ENCODE results near the gene CARD9.

The CARD9 gene

DNA sequence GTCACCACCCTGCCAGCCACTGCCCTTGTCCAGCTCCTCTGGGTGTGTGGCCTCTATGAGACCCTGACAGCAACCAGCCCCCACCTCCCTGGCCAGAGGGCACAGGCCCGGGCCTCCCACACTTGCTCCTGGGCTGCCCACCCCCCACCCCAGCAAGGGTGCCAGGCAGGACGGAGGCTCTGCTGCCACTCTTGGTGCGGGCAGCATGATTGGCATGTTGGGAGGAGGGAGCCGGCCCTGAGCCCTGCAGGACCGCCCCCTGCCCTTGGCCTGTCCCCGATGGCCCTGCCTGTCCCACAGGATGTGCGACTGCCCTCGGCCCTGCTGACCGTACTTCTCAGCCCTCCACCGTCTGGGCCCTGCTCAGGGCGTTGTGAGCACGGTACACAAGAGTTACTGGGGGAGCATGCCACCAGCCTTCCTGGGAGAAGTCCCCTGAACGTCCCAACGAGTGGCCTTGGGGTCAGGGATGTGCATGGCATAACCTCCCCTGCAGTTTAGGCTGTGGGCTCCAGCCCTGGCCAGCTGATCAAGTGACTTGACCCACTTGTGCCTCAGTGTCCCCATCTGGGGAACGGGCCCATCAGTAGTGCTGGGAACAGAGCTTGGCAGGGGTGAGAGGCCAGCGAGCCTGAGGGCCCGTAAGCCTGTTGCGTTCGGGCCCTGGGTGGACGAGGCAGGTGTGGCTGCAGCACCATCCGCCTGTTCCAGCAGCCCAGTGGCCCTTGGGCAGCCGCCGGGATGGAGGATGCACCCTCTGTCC lies 30.2 kb downstream of the CARD9 start:
- Mint-ChIP-seq H3K4me1 (ENCODE audit: low read depth) (no peaks in the 10 kb centered on the region), H3K27me3 (no peaks in the 10 kb centered on the region), H3K27ac (no peak overlapping the region), H3K9me3 (ENCODE audit: low read depth) (no peaks in the 10 kb centered on the region), H3K4me3 (no peak overlapping the region), H3K36me3 (no peaks in the 10 kb centered on the region)

DNA sequence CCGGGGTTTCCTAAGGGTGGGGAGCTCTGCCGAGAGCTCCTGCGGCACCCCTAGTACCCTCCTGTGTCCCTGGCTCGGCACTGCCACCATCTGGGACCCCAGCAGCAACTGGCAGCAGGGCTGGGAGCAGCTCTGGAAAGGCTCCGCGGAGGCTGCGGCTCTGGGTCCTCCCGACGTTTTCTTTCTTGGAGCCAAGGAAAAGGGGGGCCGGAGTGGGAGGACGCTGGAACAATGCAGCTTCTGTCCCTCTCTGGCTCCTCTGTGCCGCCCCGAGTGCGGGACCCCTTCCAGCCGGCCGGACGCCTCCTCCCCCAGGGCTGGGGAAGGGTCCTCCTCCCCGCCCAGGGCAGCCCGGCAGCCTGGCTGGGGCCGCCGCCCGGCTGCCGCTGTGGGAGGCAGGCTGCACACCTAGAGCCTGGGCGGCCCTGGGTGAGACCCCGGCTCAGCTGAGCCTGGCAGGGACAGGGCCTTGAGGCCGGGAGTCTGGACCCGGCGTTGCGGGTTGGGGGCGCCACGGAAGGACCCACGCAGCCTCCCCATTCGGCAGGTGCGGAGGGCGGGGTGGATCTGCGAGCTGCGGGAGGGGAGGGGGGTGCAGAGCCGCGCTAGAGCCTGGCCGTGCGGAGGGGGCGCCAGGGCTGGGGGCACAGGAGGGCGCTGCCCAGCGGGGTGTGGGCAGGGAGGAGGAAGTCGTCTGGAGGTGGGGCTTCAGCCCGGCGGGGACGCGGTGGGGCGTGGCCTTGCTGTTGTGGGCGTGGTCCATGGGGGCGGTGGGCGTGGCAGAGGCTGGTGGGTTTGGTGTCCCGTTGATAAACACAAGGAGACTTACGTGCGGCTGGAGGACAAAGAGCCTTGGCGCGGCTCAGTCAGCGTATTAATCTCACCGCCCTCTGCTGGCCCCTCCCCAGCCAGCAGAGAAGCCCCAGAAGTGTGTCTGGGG lies 31.0 kb downstream of the CARD9 start:
- Mint-ChIP-seq H3K4me3 (no peak overlapping the region), H3K4me1 (ENCODE audit: low read depth) (no peaks in the 10 kb centered on the region), H3K36me3 (no peaks in the 10 kb centered on the region), H3K9me3 (ENCODE audit: low read depth) (no peaks in the 10 kb centered on the region), H3K27ac (no peak overlapping the region), H3K27me3 (no peaks in the 10 kb centered on the region)

DNA sequence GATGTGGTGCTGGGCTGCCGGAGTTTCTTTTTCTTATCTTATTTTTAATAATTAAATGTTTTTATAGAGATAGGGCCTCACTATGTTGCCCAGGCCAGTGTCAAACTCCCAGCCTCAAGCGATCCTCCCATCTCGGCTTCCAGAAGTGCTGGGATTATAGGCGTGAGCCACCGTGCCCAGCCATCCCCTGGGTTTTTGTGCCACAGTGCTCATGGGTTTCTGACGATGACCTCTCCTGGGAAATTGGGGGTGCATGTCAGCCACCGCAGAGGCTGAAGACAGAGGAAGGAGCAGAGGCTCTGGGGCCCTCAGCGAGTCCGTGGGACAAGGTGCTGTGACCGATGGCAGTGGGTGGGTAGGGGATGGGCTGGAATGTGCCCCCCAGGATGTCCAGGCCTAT lies 31.7 kb downstream of the CARD9 start:
- Mint-ChIP-seq H3K27ac (no peak overlapping the region), H3K27me3 (no peaks in the 10 kb centered on the region)

DNA sequence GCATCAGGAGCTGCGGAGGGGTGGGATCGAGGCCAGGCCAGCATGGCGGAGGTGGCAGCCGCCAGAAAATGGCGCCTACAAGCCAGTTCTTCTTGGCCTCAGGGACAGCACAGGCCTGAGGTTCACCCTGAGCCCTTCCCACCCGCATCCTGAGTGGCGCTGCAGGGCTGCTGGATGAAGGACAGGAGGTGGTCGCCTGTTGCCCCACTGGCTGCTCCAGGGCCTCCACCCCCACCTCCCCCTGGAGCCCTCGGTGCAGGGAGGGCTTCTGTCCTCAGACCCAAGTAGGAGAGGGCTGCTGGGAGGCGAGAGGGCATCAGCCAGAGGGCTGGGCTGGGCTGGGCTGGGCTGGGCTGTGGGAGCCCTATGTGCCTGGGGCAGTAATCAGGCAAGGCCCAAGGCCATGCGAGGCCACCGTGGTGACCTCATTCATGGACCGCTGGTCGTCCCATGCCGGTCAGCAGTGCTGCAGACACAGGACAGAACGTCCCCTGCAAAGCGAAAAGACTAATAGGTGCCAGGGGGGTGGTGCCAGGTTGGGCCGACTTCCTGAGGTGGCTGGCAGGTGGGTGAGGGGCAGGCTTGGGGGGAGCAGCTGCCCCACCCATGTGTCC lies 32.3 kb downstream of the CARD9 start:
- Mint-ChIP-seq H3K27me3 (no peaks in the 10 kb centered on the region), H3K36me3 (no peaks in the 10 kb centered on the region), H3K4me1 (ENCODE audit: low read depth) (no peaks in the 10 kb centered on the region), H3K9me3 (ENCODE audit: low read depth) (no peaks in the 10 kb centered on the region), H3K4me3 (no peak overlapping the region), H3K27ac (no peak overlapping the region)

More for the DNA sequence above, 31.7 kb downstream of the CARD9 start:
- Mint-ChIP-seq H3K36me3 (no peaks in the 10 kb centered on the region), H3K4me3 (no peak overlapping the region), H3K4me1 (ENCODE audit: low read depth) (no peaks in the 10 kb centered on the region), H3K9me3 (ENCODE audit: low read depth) (no peaks in the 10 kb centered on the region)

DNA sequence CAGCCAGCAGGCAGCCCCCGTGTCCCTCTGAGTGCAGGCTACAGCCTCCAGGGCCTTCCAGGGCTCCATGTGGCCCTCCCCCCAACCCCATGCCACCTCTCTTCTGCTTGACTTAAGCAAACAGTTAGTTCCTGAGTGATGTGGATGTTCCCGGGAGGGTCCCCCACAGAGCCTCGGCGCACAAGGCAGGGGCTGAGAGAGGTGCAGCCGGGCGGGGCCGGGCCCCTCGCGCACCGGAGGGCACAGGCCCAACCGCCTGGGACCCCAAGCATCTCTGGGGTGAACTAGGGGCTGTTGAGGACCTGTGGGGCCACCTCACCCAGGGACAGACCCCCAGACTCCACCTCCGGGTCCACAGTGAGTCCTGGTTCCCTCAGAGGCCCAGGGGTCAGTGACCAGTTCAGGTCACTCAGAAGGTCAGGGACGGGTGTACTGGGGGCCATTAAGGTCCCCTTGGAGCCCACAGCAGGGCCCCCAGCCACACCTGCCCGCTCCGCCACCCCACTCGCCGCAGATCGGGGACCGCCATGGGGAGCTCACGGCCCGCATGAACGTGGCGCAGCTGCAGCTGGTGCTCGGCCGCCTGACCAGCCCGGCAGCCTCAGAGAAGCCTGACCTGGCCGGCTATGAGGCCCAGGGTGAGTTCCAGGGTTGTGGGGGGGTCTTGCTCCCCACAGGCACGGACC lies 33.0 kb downstream of the CARD9 start:
- no peaks in the 10 kb centered on the region for H3K9me3 Mint-ChIP-seq (ENCODE audit: low read depth)
- H3K27ac Mint-ChIP-seq = no peak overlapping the region
- H3K4me1 Mint-ChIP-seq (ENCODE audit: low read depth) = no peaks in the 10 kb centered on the region
- no peak overlapping the region for H3K4me3 Mint-ChIP-seq
- no peaks in the 10 kb centered on the region for H3K27me3 Mint-ChIP-seq
- H3K36me3 Mint-ChIP-seq = no peaks in the 10 kb centered on the region

DNA sequence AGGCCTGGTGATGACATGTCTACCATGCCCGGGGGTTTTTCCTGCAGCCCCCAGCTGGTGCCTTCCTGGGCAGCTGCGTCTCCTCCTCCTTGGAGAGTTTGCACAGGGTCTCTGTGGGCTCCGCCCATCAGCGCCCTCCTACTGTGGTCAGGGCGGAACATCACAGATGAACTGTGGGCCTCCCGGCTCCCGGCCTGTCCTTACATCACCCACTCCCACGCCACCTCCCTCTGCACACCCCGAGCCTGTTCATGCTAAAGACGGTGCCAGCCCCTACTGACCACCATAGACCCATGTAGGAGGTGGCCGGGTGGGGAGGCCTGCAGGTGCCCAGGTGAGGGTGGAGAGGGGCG lies 33.5 kb downstream of the CARD9 start:
- Mint-ChIP-seq H3K36me3 (no peaks in the 10 kb centered on the region), H3K27ac (no peak overlapping the region), H3K27me3 (no peaks in the 10 kb centered on the region), H3K9me3 (ENCODE audit: low read depth) (no peaks in the 10 kb centered on the region), H3K4me1 (ENCODE audit: low read depth) (no peaks in the 10 kb centered on the region), H3K4me3 (no peak overlapping the region)

DNA sequence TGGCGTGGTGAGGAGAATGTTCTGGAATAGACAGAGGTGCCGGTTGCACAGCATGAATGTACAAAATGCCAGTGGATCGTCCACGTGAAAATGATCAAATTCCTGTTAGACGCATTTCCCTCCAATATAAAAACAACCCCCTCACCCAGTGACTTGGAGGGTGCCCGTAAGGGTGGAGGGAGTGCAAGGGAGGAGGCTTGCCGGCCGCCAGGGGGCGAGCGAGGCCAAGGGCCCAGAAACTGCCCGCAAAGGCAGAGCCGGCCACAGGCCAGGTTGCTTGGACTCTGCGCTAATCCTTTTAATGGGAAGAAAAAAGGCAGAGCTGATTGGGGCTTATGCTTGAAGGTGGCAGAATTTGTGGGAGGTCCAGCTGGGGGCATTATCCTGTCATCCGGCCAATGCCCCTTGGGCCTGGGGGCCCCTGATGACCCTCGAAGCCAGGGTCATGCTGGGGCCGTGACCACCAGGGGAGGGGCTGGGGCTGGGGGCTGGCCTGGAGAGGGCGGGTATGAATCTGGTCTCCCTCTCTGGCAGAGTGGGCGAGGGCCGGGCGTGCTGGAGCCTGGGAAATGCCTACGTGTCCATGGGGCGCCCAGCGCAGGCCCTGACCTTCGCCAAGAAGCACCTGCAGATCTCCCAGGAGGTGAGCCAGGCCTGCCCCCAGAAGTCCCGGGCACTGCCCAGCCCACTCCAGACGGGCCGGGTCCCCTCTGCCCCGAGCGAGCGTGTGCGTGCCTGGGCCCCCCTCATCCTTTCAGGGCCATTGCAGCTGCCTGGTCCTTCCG lies 34.1 kb downstream of the CARD9 start:
- Mint-ChIP-seq H3K4me3 (no peak overlapping the region), H3K27me3 (no peaks in the 10 kb centered on the region), H3K36me3 (no peaks in the 10 kb centered on the region), H3K9me3 (ENCODE audit: low read depth) (no peaks in the 10 kb centered on the region), H3K4me1 (ENCODE audit: low read depth) (no peaks in the 10 kb centered on the region), H3K27ac (no peak overlapping the region)

DNA sequence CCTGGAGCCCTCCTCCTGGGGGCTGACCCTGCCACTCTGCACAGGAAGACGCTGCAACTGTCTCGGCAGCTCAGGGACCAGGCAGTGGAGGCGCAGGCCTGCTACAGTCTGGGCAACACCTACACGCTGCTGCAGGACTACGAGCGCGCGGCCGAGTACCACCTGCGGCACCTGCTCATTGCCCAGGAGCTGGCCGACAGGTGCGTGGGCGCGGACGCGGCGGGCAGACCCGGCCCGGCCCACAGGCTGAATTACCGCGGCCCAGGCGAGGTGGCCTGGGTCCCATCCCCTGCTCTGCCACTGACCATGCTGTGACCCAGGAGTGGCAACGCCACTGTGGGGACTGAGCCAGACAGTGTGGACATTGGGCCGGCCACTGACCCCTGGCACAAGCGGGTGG lies 35.0 kb downstream of the CARD9 start:
- Mint-ChIP-seq H3K4me3 (no peak overlapping the region), H3K27me3 (no peaks in the 10 kb centered on the region), H3K4me1 (ENCODE audit: low read depth) (no peaks in the 10 kb centered on the region), H3K36me3 (no peaks in the 10 kb centered on the region), H3K27ac (no peak overlapping the region), H3K9me3 (ENCODE audit: low read depth) (no peaks in the 10 kb centered on the region)

DNA sequence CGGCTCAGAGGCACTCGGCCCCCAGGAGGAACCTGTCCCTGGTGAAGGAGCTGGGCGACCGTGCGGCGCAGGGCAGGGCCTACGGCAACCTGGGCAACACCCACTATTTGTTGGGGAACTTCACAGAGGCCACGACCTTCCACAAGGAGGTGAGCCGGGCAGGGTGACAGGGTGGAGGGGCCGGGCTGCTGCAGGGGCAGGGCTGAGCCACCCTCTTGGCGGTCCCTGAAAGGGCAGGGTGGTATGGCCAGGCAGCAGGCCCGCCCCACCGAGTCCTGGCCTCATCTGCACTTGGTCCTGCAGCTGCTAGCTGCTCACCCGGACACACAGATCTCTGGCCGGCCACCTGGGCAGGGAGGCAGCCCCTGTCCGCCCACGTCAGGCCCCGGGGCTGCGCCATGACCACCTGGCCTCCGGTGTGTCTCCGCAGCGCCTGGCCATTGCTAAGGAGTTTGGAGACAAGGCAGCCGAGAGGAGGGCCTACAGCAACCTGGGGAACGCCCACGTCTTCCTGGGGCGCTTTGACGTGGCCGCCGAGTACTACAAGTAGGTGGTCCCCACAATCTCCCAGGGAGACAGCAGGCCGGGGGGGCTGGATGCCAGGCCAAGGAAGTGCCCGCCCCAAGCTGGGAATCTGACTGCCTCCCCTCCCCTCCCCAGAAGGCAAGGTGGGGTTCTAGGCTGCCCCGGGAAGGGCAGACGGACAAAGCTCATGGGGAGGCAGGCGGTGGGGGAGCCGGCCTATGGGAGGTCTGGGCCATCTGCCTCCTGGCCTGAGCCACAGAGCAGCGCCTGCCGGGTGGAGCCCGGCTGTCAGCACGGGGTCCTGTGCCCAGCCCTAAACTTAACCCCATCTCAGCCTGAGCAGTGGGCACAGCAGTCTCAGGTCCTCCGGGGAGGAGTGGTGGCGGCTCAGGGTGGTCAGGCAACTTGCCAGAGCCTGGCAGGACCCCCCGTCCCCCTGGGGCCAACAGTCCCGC lies 35.8 kb downstream of the CARD9 start:
- Mint-ChIP-seq H3K4me1 (ENCODE audit: low read depth) (no peaks in the 10 kb centered on the region), H3K36me3 (no peaks in the 10 kb centered on the region), H3K27me3 (no peaks in the 10 kb centered on the region), H3K27ac (no peak overlapping the region), H3K4me3 (no peak overlapping the region), H3K9me3 (ENCODE audit: low read depth) (no peaks in the 10 kb centered on the region)

DNA sequence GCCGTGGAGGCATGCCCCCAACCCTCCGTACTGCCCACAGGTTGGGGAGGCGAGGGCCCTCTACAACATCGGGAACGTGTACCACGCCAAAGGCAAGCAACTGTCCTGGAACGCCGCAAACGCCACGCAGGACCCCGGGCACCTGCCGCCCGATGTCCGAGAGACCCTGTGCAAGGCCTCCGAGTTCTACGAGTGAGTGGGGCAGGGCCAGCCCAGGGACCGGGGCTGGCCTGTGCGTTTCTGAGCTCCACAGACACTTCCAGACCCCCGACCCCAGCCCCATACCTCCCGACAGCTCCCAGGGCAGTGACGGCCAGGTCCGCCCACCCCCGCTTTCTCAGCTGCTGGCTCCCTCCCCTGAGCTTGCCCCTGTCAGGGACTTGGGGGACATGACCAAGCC lies 36.6 kb downstream of the CARD9 start:
- Mint-ChIP-seq H3K27me3 (no peaks in the 10 kb centered on the region), H3K27ac (no peak overlapping the region), H3K9me3 (ENCODE audit: low read depth) (no peaks in the 10 kb centered on the region), H3K4me3 (no peak overlapping the region), H3K36me3 (no peaks in the 10 kb centered on the region), H3K4me1 (ENCODE audit: low read depth) (no peaks in the 10 kb centered on the region)

DNA sequence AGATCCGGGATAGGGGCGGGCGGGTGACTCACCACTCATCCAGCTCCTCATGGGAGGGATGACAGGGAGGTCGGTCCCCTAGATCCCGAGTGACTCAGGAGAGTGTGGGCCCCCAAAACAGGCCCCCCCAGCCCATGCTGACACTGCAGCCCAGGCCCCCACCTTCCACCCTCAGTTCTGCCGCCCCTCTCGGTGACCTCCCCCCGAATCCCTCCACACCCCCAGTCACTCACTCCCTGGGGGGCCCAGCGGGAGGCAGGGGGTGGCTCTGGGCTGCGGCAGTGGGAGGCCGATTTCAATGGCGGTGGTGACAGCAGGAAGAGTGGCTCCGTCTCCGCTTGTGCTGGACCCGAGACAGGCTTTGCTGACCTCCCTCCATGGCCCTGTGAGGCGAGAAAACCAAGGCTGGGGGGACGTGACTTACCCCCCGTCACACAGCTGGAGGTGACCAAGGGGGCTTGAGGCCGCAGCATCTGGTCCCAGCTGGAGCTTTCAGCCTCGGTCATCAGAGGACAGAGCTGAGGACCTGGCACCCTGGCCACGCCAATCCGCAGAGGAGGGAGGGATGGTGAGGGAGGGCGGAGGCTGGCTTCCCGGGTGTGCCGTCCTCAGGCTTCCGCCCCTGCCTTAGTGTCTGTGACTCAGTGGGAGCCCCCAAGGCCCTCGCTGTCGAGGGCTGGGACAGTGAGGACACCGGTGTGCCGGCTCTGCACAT lies 37.2 kb downstream of the CARD9 start:
- Mint-ChIP-seq H3K4me1 (ENCODE audit: low read depth) (no peaks in the 10 kb centered on the region), H3K27me3 (no peaks in the 10 kb centered on the region)

DNA sequence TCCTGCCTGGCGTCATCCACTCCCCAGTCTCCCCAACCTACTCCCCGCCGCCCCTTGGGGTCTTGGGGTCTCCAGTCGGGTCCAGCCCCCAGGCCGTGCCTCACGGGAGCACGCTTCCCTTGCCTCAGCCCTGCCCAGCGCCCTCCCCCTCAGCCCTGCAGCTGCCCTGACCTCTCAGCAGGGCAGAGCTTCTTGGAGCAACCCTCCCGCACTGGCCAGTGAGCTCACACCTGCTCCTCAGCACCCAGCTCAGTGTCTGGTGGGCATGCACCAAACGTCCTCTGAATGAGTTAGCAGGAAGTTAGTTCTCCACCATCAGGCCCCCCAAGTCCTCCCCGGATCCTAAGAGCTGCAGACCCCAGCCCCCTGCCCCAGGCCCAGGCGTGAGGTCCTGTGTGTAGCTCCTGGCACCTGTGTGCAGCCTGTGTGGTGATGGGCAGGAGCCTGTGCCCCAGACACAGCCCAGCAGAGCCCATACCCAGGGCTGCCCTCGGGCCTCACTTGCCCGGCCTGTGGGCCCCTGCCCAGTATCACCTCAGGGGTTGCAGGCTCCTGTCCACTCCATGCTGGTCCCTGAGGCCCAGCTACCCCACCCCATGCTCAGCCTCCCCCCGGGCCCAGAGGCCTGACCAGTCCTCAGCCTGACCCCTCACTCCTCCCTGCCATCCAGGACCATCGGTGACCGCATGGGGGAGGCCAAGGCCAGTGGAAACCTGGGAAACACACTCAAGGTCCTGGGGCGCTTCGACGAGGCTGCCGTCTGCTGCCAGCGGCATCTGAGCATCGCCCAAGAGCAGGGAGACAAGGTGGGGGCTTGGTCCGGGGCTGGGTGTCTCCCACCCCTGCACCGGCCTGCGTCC lies 37.9 kb downstream of the CARD9 start:
- Mint-ChIP-seq H3K27me3 (no peaks in the 10 kb centered on the region), H3K27ac (no peak overlapping the region), H3K36me3 (no peaks in the 10 kb centered on the region), H3K9me3 (ENCODE audit: low read depth) (no peaks in the 10 kb centered on the region), H3K4me1 (ENCODE audit: low read depth) (no peaks in the 10 kb centered on the region), H3K4me3 (no peak overlapping the region)

More for the DNA sequence above, 37.2 kb downstream of the CARD9 start:
- Mint-ChIP-seq H3K36me3 (no peaks in the 10 kb centered on the region), H3K4me3 (no peak overlapping the region), H3K9me3 (ENCODE audit: low read depth) (no peaks in the 10 kb centered on the region), H3K27ac (no peak overlapping the region)
